K562 treated with DMSO at 1 percent for 48 hours (cell line): ENCODE results near the gene OPHN1. TPM values are rescaled to one million over a fixed set of nuclear protein-coding genes. Genes with fewer than 3 reads are reported as not detected.

ENCODE experiments used
- total RNA-seq: library from RNA; unstranded; fragments of 300-600 nt; gene quantifications from 2 replicates; pipeline ENCODE4 v1.2.3, GENCODE V29; 2022; ENCODE audit warnings: low replicate concordance; ENCODE audit errors: extremely low read depth

The OPHN1 gene, protein sequence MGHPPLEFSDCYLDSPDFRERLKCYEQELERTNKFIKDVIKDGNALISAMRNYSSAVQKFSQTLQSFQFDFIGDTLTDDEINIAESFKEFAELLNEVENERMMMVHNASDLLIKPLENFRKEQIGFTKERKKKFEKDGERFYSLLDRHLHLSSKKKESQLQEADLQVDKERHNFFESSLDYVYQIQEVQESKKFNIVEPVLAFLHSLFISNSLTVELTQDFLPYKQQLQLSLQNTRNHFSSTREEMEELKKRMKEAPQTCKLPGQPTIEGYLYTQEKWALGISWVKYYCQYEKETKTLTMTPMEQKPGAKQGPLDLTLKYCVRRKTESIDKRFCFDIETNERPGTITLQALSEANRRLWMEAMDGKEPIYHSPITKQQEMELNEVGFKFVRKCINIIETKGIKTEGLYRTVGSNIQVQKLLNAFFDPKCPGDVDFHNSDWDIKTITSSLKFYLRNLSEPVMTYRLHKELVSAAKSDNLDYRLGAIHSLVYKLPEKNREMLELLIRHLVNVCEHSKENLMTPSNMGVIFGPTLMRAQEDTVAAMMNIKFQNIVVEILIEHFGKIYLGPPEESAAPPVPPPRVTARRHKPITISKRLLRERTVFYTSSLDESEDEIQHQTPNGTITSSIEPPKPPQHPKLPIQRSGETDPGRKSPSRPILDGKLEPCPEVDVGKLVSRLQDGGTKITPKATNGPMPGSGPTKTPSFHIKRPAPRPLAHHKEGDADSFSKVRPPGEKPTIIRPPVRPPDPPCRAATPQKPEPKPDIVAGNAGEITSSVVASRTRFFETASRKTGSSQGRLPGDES
- total RNA-seq = not detected in 2 replicates

DNA sequence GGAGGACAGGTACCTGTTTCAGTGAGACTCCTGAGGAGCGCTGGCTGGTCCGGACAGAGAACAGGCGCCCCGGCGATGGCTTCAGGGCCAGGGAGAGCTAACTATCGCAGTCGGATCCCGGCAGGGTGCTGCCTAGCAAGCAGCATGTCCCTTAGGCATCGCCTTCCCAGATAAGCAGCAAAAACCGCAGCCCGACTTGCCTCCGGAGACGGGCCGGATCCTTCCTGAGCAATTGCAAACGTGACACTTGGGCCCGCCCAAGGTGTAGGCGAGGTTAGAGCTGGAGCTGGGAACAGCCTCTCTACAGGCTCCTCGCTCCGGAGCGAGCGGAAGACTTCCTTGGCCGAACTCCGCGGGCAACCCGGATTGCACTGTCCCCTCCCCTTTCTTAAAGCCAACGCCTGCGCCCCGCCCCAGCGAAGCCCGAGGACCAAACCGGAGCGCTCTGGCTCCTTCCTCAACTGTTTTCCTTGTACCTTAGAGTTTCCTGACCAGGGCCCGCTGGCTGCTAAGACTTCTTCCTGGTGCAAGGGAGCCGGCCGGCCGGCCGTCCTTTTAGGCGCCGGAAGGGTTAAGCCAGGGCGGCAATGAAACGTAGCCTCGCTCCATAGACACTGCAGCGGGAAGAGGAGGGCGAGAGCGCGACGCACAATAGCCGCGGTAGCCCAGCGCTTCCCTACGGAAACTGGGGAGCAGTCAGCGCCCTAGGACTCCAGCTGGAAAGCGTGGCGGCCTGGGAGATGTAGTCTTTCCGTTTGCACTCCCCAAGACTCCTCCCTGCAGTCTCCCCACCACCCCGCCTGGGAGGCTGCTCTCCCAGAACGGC lies at the start of gene OPHN1:
TSS of gene OPHN1 (minus strand) at position 341 of the 826 bp plus-strand sequence. CDS start 475 bp downstream, outside the sequence.

Other genes with a start within 250 kb of the OPHN1 start
- not detected in 2 replicates for gene YIPF6, start 65.6 kb upstream of the OPHN1 start, total RNA-seq
- not detected in 2 replicates for gene STARD8, start 214.2 kb upstream of the OPHN1 start, total RNA-seq